ENCODE data around the gene HBP1. TPM values are rescaled to one million over a fixed set of nuclear protein-coding genes. Genes with fewer than 3 reads are reported as not detected.

Gene HBP1
- total RNA-seq, 2 donors from 2014 or later: 51.8 to 69.8 TPM

- no peaks in the 10 kb centered on the region for H3K9me3 ChIP-seq
- TF ChIP-seq CTCF (IDR thresholded peaks at IDR 0.05): no peak
These were observed 8.4 kb upstream of the HBP1 start for GRCh38 chr7:107160389-107160788.

GRCh38 chr7:107161415-107161814 lies 7.4 kb upstream of the HBP1 start:
- no peaks in the 10 kb centered on the region for H3K36me3 ChIP-seq
- H3K4me3 ChIP-seq: no peak overlapping the region
- H3K27me3 ChIP-seq: no peaks in the 10 kb centered on the region
- no peaks in the 10 kb centered on the region for H3K9me3 ChIP-seq
- no peak overlapping the region for H3K27ac ChIP-seq
- no peak for TF ChIP-seq CTCF (IDR thresholded peaks at IDR 0.05)
- no peak for DNase-seq (ENCODE audit: low spot score)
- H3K4me1 ChIP-seq: no peaks in the 10 kb centered on the region

More at GRCh38 chr7:107160389-107160788, 8.4 kb upstream of the HBP1 start:
- no peak overlapping the region for H3K27ac ChIP-seq
- no peaks in the 10 kb centered on the region for H3K27me3 ChIP-seq
- H3K4me1 ChIP-seq: no peaks in the 10 kb centered on the region
- H3K4me3 ChIP-seq: no peak overlapping the region
- no peaks in the 10 kb centered on the region for H3K36me3 ChIP-seq
- DNase-seq (ENCODE audit: low spot score): no peak

- Histone ChIP-seq H3K36me3 (no peaks in the 10 kb centered on the region), H3K4me1 (no peaks in the 10 kb centered on the region), H3K4me3 (no peak overlapping the region), H3K9me3 (no peaks in the 10 kb centered on the region), H3K27me3 (no peaks in the 10 kb centered on the region), H3K27ac (no peak overlapping the region)
- TF ChIP-seq CTCF (IDR thresholded peaks at IDR 0.05): no peak
- no peak for DNase-seq (ENCODE audit: low spot score)
These were observed 6.3 kb upstream of the HBP1 start for GRCh38 chr7:107162475-107162874.

GRCh38 chr7:107164092-107164491 lies 4.7 kb upstream of the HBP1 start:
- no peak overlapping the region for H3K27ac ChIP-seq
- no peak overlapping the region for H3K4me3 ChIP-seq
- H3K4me1 ChIP-seq: no peaks in the 10 kb centered on the region
- H3K27me3 ChIP-seq: no peaks in the 10 kb centered on the region
- H3K9me3 ChIP-seq: no peaks in the 10 kb centered on the region
- no peak for DNase-seq (ENCODE audit: low spot score)
- TF ChIP-seq CTCF (IDR thresholded peaks at IDR 0.05): no peak
- H3K36me3 ChIP-seq: no peaks in the 10 kb centered on the region

- no peaks in the 10 kb centered on the region for H3K27me3 ChIP-seq
- no peak for TF ChIP-seq CTCF (IDR thresholded peaks at IDR 0.05)
- no peaks in the 10 kb centered on the region for H3K9me3 ChIP-seq
- no peak for DNase-seq (ENCODE audit: low spot score)
- peaks cover 0 to 3% of the 10 kb centered on the region in 2 donors for H3K4me1 ChIP-seq
- no peak overlapping the region for H3K4me3 ChIP-seq
- H3K36me3 ChIP-seq: no peaks in the 10 kb centered on the region
- no peak overlapping the region for H3K27ac ChIP-seq
These were observed 3.5 kb upstream of the HBP1 start for GRCh38 chr7:107165341-107165740.

GRCh38 chr7:107166736-107167426 lies 1.9 kb upstream of the HBP1 start:
- no peak for TF ChIP-seq CTCF (IDR thresholded peaks at IDR 0.05)
- no peak for DNase-seq (ENCODE audit: low spot score)
- H3K27ac ChIP-seq: peak overlapping the region; percentile 97 to 98
- H3K36me3 ChIP-seq: no peaks in the 10 kb centered on the region
- H3K4me3 ChIP-seq: peak overlapping the region; percentile 48 to 61
- no peaks in the 10 kb centered on the region for H3K9me3 ChIP-seq
- H3K4me1 ChIP-seq: peaks cover 0 to 17% of the 10 kb centered on the region in 2 donors
- no peaks in the 10 kb centered on the region for H3K27me3 ChIP-seq

Data from right atrium auricular region (tissue), 2 donors.